ENCODE results near the gene TRIM28. TPM values are rescaled to one million over a fixed set of nuclear protein-coding genes. Genes with fewer than 3 reads are reported as not detected.
A peak's percentile ranks its signal among the peaks of the same experiment; 100 is the strongest.

TRIM28 gene
- total and polyA plus RNA-seq, 9 of the 15 experiments (the other 6 are each of a cell fraction or from before 2014, with no cell fraction given), result 12.1 to 797 (median 490) TPM

DNA sequence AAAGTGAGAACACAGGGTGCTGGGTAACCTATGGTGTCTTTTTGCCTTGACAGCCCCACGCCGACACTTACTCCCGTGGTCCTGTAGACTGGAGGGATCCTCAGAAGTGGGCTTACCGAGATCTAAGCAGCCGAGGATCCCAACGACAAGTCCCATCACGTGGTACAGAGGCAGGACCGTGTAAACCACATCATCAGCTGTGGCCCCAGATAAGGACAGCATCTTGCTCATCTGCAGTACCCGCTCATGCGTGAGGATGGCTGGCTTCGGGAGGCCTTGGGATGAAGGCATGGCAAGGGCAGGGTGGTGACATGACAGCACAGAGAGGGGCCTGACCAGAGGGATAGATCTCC is 34.2 kb upstream of the TRIM28 start (continued):
- TF ChIP-seq ZBTB11 (CRISPR knock-in tag; IDR thresholded peaks at IDR 0.05) (0 out of 6 replicates have a peak, but pooled peaks of 1 of the 3 experiments have one; percentile 48), CBFA2T2 (conservative IDR thresholded peaks at IDR 0.05) (peak; percentile 62), RERE (CRISPR knock-in tag; IDR thresholded peaks at IDR 0.05; ENCODE audit: borderline replicate concordance) (no peak), ESRRA (IDR thresholded peaks at IDR 0.05; ENCODE audit: borderline replicate concordance, low read depth) (peak; percentile 71; the same call in 1 of the 2 replicates), CXXC5 (CRISPR knock-in tag; IDR thresholded peaks at IDR 0.05) (peak; percentile 75), ZNF445 (CRISPR knock-in tag; IDR thresholded peaks at IDR 0.05; ENCODE audit: low read depth) (no peak), KDM1A (IDR thresholded peaks at IDR 0.05) (peak; percentile 43 to 56; a peak in 2 of 4 replicates), MLLT1 (IDR thresholded peaks at IDR 0.05) (peak in 1 of 2 experiments; percentile 57; a peak in 1 of 4 replicates), SMARCA5 (IDR thresholded peaks at IDR 0.05) (no peak), NRF1 (conservative IDR thresholded peaks at IDR 0.05 in 1 of 2, IDR thresholded peaks at IDR 0.05 in 1 of 2) (peak; percentile 76 to 81), CREM (IDR thresholded peaks at IDR 0.05; ENCODE audit: low read depth) (peak; percentile 74), ATF1 (CRISPR knock-in tag; IDR thresholded peaks at IDR 0.05) (no peak), ATF1 (tag; IDR thresholded peaks at IDR 0.05) (peak; percentile 29; the same call in 1 of the 2 replicates)
- TF ChIP-seq, protein P1, sequence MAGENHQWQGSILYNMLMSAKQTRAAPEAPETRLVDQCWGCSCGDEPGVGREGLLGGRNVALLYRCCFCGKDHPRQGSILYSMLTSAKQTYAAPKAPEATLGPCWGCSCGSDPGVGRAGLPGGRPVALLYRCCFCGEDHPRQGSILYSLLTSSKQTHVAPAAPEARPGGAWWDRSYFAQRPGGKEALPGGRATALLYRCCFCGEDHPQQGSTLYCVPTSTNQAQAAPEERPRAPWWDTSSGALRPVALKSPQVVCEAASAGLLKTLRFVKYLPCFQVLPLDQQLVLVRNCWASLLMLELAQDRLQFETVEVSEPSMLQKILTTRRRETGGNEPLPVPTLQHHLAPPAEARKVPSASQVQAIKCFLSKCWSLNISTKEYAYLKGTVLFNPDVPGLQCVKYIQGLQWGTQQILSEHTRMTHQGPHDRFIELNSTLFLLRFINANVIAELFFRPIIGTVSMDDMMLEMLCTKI (IDR thresholded peaks at IDR 0.05; ENCODE audit: partially characterized antibody), result no peak
- TF ChIP-seq, protein P2, sequence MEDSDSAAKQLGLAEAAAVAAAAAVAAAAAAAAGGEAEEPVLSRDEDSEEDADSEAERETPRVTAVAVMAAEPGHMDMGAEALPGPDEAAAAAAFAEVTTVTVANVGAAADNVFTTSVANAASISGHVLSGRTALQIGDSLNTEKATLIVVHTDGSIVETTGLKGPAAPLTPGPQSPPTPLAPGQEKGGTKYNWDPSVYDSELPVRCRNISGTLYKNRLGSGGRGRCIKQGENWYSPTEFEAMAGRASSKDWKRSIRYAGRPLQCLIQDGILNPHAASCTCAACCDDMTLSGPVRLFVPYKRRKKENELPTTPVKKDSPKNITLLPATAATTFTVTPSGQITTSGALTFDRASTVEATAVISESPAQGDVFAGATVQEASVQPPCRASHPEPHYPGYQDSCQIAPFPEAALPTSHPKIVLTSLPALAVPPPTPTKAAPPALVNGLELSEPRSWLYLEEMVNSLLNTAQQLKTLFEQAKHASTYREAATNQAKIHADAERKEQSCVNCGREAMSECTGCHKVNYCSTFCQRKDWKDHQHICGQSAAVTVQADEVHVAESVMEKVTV (CRISPR knock-in tag; IDR thresholded peaks at IDR 0.05), result no peak

Data from K562 (cell line).